H54 (cell line): ENCODE results near the gene SLC25A15.
"Not testable (repeated sequence)": the region's sequence is repeated elsewhere in the genome, so short reads cannot be mapped to it uniquely, and the experiment has no call there.

ENCODE experiments used
- DNase-seq: peaks from one replicate; pipeline ENCODE4 v3.0.0; 2011; ENCODE audit warnings: low spot score, mixed read lengths; ENCODE audit not compliant: insufficient read length
- FAIRE-seq: peaks from 3 replicates; lab custom pipeline; 2011; peaks lifted over from hg19 to GRCh38; lab: Jason Lieb, UNC
- POLR2A ChIP-seq: IDR thresholded peaks from 2 replicates; pipeline ENCODE4 v1.6.1; 2011; ENCODE audit warnings: low read depth, mild to moderate bottlenecking, low read length

Gene SLC25A15

DNA sequence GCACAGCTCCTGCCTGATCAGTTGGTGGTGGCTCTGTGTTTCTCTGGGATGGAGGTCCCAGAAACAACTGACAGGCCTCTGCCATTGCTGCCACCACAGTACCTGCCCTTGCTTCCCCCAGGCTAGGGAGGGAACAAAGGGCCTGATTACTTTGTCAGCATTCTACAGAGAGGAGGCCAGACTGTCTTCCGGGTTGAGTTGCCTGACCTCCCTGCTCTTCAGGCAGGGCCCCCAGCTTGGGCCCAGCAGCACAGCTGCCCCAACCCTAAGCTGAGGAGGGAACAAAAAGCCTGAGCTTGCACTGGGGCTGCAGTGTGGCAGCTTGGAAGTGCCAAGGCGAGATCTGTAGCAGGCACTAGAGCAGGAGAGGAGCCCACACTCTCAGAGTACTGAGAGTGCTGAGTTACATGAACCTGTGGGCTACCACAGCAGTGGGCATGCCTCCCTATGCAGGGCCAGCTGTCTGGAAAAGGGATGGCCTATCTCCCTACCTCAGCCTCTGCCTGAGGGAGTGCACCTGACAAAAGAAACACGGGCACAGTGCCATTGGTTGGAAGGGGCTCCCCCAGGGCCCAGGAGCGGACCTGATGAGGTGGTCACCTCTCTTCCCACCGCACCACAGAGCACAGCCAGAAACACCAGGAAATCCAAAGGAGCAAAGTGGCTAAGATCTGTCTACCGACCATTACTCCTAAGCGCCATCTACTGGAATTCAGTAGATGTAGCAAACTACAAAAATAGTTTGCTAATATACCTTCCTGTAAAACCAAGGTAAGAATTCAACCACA lies 24.4 kb downstream of the SLC25A15 start:
- no peak for TF ChIP-seq POLR2A
- FAIRE-seq (peak; percentile 27), DNase-seq (peak; percentile 15)

DNA sequence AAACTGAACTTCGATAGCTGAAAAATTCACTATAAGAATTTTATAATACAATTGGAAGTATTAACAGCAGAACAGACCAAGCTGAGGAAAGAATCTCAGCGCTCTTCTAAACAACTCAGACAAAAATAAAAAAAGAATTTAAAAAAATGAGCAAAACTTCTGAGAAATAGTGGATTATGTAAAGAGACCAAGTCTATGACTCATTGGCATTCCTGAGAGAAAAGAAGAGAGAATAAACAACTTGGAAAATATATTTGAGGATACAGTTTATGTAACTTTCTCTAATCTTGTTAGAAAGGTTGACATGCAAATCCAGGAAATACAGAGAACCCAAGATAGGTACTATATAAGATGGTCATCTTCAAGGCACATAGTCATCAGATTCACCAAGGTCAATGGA lies 25.4 kb downstream of the SLC25A15 start:
- FAIRE-seq: no peak
- TF ChIP-seq POLR2A: no peak
- no peak for DNase-seq

DNA sequence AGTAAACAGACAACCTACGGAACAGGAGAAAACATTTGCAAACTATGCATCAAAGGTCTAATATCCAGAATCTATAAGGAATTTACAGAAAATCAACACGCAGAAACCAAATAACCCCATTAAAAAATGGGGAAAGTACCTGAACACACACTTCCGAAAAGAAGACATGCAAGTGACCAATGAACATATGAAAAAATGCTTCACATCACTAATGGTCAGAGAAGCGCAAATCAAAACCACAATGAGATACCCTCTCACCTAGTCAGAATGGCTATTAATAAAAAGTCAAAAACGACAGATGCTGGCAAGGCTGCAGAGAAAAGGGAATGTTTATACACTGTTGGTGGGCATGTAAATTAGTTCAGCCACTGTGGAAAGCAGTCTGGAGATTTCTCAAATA lies 29.5 kb downstream of the SLC25A15 start:
- no peak for DNase-seq
- TF ChIP-seq POLR2A: no peak
- no peak for FAIRE-seq

DNA sequence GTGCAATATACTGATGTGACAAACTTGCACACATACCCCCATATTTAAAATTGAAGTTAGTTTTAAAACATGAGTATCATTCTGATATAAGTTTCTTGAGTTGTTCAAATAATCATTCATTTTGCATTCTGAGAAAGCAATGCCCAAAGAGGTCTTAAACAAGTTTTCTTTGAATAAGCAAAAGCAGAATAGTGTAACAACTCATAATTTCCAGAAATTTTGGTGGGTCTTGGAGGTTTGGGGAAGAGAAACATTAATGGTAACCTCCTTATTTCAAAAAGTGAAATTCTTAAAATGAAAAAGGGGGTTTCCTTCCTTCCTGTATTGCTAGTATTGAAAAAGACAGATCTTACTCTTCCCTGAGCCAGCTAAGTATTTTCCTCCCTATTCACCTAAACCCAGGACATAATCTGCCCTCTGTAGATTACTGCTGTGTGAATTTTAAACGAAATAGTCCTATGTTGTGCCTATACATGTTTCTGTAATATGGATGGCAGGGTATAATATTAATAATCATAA lies 30.4 kb downstream of the SLC25A15 start:
- FAIRE-seq (no peak), DNase-seq (no peak)
- no peak for TF ChIP-seq POLR2A

DNA sequence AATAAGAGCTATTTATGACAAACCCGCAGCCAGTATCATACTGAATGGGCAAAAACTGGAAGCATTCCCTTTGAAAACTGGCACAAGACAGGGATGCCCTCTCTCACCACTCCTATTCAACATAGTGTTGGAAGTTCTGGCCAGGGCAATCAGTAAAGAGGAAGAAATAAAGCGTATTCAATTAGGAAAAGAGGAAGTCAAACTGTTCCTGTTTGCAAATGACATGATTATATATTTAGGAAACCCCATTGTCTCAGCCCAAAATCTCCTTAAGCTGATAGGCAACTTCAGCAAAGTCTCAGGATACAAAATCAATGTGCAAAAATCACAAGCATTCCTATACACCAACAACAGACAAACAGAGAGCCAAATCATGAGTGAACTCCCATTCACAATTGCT lies 50.3 kb downstream of the SLC25A15 start:
- not testable (repeated sequence) for DNase-seq, FAIRE-seq

DNA sequence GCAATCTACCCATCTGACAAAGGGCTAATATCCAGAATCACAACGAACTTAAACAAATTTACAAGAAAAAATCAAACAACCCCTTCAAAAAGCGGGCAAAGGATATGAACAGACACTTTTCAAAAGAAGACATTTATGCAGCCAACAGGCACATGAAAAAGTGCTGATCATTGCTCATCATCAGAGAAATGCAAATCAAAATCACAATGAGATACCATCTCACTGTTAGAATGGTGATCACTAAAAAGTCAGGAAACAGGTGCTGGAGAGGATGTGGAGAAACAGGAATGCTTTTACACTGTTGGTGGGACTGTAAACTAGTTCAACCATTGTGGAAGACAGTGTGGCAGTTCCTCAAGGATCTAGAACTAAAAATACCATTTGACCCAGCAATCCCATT lies 51.5 kb downstream of the SLC25A15 start:
- FAIRE-seq, DNase-seq: not testable (repeated sequence)
